Measurements from ENCODE around the gene MBOAT2.

DNA sequence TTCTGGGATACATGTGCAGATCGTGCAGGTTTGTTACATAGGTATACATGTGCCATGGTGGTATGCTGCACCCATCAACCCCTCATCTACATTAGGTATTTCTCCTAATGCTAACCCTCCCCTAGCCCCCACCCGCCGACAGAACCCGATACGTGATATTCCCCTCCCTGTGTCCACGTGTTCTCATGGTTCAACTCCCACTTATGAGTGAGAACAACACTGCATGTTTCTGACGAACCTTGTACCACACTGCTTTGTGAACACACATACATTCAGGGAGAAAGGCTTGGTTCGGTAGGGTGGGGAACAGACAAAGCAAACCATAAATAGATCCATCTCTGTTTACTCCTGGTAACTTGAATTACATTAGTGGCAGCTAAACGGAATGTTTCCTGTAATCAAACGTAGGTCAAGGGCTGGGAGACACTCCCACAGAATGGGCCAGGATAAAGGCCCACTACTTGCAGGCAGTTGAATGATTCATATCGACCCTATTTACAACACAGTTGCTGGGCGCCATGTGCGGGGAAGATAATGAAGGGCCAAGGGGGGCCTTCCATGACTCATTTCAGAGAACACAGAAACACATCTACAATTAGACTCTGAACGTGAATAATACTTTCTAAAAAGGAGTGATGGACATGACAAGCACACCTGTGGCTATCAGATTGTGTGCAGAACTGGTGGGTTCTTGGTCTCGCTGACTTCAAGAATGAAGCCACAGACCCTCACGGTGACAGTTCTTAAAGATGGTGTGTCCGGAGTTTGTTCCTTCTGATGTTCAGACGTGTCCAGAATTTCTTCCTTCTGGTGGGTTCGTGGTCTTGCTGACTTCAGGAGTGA lies 109.3 kb downstream of the MBOAT2 start:
- TF ChIP-seq, protein P1, sequence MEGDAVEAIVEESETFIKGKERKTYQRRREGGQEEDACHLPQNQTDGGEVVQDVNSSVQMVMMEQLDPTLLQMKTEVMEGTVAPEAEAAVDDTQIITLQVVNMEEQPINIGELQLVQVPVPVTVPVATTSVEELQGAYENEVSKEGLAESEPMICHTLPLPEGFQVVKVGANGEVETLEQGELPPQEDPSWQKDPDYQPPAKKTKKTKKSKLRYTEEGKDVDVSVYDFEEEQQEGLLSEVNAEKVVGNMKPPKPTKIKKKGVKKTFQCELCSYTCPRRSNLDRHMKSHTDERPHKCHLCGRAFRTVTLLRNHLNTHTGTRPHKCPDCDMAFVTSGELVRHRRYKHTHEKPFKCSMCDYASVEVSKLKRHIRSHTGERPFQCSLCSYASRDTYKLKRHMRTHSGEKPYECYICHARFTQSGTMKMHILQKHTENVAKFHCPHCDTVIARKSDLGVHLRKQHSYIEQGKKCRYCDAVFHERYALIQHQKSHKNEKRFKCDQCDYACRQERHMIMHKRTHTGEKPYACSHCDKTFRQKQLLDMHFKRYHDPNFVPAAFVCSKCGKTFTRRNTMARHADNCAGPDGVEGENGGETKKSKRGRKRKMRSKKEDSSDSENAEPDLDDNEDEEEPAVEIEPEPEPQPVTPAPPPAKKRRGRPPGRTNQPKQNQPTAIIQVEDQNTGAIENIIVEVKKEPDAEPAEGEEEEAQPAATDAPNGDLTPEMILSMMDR (IDR thresholded peaks at IDR 0.05; ENCODE audit: insufficient read depth, low read length, poor library complexity, severe bottlenecking), result no peak
- TF ChIP-seq EZH2phosphoT487 (conservative IDR thresholded peaks at IDR 0.05; ENCODE audit: low read length), result no peak

Measured in SU-DHL-6 (cell line).